HG02798 (cell line): ENCODE data around the gene FITM2.

Source experiments
- ATAC-seq: cut with Tn5 transposase; IDR thresholded peaks from one replicate; pipeline ENCODE4 v1.9.1; 2021; ENCODE audit warnings: mild to moderate bottlenecking; ENCODE audit not compliant: unreplicated experiment, poor library complexity

Gene FITM2

DNA sequence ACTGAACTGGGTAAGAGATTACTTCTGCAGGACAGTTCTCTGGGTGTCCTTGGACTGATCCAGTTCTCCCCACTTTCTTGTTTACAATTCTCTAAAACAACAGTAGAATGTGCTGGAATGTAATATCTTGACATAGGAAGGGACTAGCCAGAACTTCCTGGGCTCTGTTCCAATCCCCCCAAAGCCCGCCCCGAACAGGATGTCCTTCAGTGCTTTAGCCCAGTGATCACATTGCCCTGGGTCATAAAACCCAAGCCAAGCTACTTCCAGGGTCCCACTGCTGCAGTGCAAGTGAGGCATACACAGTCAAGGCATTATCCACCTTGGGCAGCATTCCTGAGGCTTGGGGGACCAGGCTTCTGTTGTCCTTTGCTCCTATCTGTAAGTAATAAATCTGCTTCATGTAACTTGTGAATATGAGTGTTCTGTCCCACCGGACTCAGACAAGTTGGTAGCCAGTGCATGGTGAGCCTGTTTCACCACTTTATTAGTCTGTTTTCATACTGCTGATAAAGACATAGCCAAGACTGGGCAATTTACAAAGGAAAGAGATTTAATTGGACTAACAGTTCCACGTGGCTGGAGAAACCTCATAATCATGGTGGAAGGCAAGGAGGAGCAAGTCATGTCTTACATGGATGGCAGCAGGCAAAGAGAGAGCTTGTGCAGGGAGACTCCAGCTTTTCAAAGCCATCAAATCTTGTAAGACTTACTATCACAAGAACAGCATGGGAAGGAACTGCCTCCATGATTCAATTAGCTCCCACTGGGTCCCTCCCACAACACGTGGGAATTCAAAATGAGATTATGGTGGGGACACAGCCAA, 23.5 kb downstream of the FITM2 start:
- no peak for ATAC-seq

DNA sequence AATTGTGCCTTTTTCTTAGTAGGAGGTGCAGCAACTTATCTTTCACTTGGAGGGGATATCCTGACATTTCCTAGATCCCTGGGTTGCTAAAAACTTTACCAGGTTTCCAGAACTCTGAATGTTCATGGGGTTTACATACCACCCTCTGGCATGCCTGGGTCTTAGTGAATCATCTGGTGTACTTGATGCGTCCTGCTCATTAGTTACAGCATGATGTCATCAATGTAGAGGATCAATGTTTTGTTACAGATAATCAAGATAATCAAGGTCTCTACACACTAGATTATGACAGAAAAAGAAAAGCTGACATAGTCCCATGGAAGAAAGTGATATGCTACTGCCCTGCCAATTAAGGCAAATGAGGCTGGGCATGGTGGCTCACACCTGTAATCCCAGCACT, 27.0 kb downstream of the FITM2 start:
- ATAC-seq: no peak

DNA sequence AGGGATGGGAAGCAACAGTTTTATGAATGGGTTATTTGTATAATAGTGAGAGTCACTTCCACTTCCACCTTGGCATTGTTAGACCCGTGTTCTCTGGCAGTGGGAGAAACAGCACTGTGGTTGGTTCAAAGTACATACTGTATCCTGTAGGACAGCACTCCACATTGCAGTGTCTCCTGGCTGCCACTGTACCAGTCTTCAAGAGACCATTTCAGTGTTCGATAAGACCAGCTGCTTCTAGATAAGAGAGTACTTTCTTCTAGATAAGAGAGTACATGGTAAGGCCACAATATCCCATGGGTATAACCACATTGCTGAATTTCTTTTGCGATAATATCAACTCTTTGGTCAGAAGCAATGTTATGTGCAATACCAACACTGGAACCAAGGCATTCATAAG, 28.8 kb downstream of the FITM2 start:
- ATAC-seq: no peak

DNA sequence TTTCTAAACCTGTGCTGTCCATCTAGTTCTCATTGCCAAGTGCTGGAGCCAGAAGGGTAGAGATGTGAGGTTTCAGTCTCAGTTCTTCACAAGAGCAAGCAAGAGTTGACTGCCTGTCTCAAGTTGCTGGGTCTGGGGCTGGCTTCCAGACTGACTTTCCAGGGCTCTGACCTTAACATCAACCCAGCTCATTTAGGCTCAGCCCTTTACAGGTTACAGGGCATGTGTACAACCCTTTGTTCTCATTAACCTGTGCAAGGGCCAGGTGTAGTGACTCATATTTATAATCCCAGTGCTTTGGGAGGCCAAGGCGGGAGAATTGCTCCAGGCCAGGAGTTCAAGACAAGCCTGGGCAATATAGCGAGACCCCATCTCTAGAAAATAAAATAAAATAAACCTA, 30.6 kb downstream of the FITM2 start:
- no peak for ATAC-seq

DNA sequence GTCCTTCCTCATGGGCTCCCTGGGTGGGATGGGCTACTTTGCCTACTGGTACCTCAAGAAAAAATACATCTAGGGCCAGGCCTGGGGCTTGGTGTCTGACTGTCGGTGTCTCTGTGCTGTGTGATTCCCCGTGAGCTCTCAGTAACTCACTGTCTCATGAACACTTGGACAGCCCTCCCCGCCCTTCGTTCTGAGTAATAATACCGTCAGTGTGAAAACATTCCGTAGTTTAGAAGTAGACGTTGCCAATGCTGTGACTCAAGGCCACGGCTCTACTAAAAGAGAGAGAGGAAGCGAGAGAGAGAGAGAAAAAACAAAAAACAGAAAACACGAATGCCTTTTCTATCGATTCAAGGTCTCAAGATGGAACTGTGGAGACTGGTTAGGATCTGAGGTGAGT, 31.8 kb downstream of the FITM2 start:
- no peak for ATAC-seq

DNA sequence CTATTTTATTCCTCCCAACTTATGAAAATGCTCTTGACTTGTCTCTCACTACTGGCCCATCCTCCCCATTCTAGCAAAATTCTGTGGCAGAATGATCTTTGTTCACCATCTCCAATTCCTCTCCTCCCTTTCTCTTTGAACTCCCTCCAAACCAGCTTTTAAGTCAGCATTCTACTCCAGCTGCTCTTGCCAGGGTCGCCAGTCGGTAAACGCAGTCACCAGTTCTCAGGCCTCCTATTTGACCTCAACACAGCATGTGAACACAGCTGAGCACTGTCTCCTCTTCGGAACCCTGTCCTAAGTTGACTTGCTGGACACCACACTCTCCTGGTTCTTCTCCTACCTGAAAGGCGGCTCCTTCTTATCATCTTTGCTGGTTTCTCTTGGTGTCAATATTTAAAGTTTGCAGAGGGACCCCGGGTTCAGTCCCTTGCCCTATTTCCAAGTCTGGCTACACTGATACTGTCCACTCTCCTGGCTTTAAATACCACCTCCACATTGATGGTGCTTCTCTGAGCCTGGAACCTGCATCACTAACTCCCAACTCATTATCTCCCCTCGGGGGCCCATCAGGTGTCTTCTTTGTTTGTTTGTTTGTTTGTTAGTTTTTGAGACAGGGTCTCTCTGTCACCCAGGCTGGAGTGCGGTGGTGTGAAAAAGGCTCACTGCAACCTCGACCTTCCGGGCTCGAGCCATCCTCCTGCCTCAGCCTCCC, 36.5 kb downstream of the FITM2 start:
- ATAC-seq: no peak

DNA sequence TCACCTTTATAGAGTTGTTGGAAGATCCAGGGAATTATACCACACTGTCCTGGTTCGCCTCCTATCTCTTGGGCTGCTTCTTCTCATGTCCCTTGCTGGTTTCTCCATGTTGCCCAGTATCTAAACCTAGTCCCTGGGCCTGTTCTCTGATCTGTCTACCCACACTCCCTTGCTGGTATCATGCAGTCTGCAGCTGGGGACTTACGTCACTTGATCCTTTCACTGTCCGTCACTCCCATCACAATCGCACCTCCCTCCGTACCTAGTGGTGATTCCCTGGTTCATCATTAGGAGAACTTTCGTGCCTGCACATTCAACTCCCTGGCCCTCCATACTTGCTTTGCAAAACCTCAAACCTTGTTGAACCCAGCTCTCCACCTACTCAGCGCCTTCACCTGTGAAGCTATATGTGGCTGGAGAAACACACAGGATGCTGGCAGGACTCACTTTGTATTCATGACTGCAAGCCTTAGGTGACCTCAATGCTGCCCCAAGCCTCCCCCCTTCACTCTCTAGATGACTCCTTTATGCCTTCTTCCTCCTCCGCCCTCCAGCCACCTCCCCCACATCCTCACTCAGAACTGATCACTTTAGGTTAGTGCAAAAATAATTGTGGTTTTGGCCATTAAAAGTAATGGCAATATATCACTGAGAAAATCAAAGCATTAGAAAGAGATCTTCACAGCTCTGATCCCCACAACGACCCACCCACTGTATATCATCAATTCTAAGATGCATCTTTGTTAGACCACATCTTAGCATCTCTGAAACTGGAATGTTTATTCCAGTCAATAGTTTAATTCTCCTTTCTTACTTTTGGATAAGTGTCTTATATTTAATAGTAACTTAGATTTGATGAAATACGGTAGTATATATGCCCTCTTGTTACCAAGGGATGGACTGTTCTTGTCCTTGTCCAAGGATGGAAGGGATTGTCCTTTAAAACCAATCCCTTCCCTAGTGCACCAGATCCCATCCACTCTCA, 37.5 kb downstream of the FITM2 start:
- ATAC-seq: no peak

DNA sequence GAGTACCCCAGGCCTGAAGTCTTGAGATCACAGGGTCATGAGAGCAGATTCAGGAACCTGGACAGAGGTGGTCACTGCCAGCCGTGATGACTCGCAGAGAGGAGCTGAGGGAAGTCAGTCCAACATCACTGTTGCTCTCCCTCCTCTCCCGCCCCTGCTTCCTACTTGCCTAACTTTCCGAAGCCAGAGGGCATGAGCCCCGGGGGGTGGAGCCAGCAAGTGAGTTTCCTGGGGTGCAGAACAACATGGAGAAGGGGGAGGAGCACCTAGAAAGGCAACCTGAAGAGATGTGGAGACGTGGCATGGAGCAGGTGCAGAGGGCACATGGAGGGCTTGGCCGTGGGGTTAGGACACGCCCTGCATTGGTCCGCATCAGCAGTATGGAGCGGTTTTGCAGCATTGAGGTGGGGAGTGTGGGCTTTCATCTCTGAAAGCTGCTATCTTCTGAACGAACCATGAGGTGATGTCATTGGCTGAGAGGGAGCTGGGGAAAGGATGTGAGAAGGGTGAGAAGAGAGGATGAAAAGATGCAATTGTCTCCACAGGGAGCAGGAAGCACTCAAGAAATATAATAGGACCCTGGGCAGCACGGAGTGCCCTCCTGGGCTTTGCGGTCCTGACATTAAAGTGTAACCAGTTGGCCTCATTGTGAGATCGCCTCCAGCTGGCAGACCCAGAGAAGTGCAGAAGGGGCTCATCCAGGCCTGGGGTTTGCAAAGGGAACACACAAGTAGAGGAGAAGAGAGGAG, 38.9 kb downstream of the FITM2 start:
- no peak for ATAC-seq

DNA sequence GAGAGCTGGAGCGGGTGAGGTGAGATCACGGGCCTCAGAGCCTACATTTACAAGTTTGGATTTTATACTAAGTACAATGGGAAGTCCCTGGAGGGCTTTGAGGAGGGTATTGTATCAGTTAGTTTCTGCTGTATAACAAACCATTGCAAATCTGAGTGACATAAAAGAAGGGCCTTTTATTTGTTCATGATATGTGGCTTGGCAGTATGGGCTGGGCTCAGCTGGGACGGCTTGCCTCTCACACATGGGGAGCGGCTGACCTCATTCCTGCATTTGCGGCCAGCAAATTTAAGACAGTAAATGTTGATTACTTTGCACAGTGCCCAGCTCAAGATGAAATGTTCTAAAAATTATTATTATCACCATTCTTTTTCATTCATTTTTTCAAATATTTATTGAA, 42.2 kb downstream of the FITM2 start:
- no peak for ATAC-seq

DNA sequence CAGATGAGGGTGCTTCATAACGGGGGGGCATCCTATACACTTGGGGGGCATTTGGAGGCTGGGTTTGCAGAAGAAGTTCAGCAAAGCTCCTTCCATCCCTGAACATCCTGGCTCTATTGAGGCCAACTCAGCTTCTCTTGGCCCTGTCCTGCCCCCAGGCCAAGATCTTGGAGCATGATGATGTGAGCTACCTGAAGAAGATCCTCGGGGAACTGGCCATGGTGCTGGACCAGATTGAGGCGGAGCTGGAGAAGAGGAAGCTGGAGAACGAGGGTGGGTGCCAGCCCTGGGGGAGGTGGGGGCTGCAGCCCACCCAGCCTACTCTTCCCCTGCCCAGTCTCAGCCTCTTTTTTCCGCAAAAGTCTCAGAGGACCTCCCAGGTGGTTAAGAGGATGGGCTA, 46.7 kb downstream of the FITM2 start:
- ATAC-seq: no peak

DNA sequence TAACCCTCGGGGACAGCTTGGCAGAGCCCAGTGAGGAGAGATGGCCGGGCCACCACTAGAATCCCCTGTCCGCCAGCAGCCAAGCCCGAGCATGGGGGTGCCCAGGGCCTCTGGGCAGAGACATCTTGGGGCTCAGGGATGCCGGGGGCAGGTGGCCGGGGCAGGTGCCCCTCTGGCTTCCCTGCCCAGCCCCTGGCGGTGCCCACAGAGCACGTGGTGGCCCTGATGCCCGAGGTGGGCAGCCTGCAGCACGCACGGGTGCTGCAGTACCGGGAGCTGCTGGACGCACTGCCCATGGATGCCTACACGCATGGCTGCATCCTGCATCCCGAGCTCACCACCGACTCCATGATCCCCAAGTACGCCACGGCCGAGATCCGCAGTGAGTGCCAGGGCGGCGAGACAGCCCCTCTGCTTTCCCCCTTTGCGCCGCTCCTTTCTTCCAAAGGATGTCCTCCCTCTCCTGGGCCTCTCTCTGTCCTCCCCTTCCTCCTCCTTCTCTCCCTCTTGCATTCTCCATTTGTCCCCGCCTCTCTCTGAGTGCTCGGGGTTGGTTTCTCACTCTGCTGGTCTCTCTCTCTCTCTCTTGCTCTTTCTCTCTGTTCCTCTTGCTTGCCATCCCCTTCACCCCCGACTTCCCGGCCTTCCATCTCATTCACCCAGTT, 52.6 kb downstream of the FITM2 start:
- no peak for ATAC-seq

DNA sequence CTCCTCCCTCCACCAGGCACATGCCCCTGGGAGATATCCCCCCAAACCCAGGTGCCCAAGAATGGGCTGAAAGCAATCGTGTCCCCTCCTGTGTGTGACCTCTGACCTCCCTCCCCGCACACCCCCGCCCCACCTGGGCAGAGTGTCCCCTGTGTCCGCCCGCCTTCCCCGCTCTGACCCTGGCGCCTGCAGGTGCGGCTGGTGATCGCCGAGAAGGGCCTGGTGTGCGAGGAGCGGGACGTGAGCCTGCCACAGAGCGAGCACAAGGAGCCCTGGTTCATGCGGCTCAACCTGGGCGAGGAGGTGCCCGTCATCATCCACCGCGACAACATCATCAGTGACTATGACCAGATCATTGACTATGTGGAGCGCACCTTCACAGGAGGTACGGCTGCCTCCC, 54.0 kb downstream of the FITM2 start:
- no peak for ATAC-seq

DNA sequence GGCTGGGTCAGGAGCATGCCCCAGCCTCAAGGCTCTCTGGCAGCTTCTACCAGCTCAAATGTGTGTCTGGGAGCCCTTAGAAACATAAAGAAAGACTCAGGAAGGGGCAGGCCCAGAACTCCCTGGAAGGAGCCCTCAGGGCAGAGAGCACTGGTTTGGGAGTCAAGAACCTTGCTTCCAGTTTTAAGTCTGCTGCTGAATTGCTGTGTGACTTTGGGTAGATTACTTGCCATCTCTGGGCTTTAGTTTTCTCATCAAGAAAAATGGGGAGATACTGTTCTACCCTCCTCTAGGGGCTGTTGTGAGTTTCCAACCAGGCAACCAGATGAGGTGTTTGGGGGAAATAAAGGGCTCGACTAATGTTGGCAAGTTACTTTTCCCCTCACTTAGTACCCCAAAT, 55.1 kb downstream of the FITM2 start:
- ATAC-seq: no peak

DNA sequence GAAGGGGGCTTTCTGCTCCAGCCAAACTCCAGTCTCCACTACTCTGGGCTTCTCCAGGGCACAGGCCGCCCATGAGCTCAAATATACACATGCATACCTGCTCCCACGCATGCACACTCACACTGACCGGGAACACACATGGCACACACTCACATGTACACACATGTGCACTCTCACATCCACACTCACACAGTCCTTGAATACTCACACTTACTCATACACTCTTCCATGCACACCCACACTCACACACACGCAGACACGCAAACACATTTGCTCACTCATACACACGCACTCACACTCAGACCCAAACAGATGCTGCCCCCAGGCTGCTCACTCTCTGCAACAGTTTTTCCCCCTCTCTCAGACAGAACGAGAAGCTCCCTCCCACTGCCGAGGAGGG, 56.9 kb downstream of the FITM2 start:
- ATAC-seq: no peak

DNA sequence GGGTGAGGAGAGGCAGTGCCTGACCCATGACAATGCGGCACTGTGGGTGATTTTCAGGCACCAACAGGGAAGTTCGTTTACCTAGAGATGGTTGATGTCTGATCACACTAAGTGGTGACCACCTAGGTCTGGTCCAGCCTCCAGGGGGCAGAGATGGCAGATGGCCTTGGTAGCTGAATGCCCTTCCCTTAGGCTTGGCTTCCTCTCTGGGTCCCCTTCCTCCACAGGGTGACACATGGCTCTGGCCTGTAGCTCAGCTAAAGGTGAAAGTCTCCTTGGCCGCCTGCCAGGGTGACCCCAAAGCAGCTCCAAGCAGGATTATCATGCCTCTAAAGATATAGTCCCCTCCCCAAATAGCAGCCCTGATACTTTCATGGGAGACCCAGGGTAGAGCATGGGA, 57.5 kb downstream of the FITM2 start:
- ATAC-seq: no peak
